Activated effector memory CD4-positive, alpha-beta T cell treated with anti-CD3 and anti-CD28 coated beads, Interleukin-2, amount 50 U/mL, for 16 hours (primary cell): ENCODE results near the gene GPR176.

Experiments used
- DNase-seq: peaks from one replicate; pipeline ENCODE4 v3.0.0-alpha.2; 2020

GPR176 gene, protein sequence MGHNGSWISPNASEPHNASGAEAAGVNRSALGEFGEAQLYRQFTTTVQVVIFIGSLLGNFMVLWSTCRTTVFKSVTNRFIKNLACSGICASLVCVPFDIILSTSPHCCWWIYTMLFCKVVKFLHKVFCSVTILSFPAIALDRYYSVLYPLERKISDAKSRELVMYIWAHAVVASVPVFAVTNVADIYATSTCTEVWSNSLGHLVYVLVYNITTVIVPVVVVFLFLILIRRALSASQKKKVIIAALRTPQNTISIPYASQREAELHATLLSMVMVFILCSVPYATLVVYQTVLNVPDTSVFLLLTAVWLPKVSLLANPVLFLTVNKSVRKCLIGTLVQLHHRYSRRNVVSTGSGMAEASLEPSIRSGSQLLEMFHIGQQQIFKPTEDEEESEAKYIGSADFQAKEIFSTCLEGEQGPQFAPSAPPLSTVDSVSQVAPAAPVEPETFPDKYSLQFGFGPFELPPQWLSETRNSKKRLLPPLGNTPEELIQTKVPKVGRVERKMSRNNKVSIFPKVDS

DNA sequence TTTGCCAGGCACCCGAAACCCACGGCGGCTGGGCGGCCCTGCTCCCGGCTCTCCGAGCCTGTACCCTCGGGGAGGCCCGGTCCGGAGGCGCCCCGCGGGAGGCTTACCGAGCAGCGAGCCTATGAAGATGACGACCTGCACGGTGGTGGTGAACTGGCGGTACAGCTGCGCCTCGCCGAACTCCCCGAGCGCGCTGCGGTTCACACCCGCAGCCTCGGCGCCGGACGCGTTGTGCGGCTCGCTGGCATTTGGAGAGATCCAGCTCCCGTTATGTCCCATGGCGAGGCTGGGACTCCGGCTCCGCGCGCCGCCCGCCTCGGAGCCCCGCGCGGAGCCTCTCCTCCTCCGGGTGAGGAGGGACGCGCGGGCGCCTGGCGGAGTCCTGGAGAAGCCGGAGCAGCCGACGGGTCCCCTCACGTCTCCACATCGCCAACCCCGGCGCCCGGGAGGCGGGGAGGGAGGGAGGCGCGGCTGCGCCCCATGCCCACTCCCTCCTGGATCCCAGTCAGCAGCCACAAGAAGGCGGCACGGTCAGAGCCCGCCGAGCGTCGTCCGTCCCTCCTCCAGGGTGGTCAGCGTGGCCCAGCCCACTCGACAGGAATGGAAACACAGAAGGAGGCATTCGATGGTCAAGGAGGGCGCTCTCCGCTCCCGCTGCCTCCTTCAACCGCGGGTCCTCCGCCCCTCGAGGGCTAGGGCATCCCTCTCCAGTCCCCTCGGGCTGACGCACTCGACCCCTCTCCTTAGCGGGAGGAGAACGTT, at the start of gene GPR176:
GPR176 (minus strand) TSS at position 519 of the 762 bp plus-strand sequence; CDS start at position 279, 240 bp downstream.
- peak; percentile 70 for DNase-seq

DNA sequence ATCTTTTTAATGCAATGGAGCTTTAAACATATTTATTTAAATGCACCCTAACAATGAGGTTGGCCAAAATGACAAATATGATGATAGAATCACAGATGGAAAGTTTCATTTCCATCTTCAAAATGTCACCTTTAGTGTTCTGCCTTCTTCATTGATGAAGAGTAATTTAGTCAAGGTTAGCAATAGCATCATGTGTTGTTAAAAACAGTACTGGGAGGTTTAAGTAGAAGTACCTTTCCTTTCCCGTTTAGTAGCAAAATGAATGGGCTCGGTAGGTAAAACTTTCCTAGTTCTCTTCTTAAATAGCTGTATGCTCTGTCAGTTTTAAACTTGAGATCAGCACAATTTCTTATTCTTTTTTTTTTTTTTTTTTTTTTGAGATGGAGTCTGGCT, 48.9 kb upstream of the GPR176 start:
- no peak for DNase-seq

DNA sequence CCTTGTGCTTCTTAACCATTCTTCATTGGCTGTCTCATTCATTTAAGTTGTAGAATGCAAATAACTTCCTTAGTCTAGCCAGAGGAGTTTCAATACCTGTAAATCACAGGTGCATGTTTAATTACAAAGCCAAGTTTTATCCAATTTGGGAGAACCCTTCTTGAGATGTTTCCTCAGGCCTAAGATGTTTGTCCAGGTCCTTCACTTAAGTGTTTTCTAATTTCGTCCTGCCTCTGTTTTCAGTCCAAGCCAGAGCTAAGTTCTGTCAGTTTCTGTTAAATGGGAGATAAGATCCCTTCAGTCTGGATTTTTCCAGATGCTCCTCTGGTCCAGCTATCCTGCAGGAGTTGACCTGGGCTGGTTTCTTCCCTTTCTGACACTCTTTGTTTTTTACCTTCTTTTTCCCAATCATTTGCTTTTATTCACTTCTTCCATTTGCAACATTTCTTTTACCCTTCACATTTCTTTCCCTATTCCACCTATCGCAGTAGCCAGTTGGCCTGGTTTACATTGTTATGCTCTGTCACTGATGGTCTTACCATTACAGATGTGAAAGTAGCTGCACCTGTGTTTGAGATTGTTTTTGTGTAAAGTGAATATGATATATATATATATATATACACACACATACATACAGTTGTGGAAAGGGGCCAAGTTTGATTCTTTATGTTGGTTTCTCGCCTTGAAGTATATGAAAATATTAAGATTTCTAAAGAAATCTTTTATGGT, 48.4 kb upstream of the GPR176 start:
- DNase-seq = no peak

DNA sequence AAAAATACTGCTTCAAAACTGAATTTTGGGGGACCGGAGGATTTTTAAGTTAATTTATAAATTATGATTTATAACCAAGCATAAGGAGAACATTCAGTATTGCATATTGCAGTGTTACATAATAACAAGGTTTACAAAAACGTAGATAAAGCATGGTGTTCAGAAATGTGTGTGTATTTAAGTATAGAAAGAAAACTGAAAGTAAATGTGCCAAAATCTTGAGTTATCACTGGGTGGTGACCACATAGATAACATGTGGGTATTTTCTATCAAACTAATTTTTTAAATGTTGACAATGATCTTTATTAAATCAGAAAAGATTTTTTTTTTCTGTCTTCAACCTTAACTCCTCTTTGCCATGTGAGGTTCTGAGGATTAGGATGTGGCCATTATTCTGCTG, 46.5 kb upstream of the GPR176 start:
- DNase-seq = no peak

DNA sequence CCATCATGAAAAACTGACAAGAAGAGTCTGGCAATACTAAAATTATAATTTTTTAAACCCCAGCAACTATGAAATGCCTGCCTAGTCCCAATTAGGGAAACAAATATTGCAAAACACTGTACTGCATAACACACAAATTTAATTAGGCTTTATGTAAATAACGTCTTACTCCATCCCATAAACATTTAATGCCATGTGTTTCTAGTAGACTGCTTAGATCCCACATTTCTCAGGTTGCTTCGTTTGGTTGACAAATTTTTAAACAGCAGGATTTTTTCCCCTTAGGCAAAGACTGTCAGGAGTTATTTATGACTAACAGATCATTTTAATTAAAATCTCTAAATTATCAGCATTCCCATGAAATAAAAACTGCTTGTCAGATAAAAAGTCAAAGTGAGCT, 43.7 kb upstream of the GPR176 start:
- no peak for DNase-seq

DNA sequence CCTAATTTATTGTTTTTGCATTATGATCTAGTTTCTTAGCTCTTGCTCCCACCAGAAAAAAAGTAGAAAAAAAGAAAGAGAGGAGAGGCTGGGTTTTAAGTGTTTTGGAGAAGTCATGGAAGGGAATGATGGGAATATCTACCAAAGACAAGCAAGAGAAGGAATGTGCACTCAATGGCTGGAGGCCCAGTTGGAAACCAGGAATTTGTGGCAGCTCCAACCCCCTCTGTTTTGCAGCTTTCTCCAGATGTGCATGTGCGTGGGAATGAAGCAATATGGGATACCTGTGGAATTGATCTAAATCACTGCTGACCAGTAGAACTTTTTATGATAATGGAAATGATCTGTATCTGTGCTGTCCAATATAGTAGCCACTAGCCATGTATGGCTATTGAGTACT, 41.0 kb upstream of the GPR176 start:
- DNase-seq = no peak

DNA sequence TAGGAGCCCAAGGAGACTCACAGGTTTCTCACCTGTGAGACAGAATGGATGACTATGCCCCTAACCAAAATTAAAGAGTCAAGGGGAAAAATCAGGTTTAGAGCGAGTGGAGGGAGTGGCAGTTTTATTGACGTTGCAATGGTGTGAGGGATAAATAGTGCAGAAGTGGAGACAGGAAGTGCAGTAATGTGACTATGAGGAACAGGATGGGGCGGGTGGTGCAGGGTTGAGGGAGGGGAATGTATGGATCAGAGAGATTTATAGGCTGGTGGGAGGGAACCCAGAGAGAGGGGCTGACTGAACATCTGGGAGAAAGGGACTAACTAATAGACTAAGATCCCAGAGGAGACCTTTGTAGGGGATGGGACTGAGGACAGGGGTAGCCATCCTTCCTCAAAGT, 40.3 kb upstream of the GPR176 start:
- no peak for DNase-seq

DNA sequence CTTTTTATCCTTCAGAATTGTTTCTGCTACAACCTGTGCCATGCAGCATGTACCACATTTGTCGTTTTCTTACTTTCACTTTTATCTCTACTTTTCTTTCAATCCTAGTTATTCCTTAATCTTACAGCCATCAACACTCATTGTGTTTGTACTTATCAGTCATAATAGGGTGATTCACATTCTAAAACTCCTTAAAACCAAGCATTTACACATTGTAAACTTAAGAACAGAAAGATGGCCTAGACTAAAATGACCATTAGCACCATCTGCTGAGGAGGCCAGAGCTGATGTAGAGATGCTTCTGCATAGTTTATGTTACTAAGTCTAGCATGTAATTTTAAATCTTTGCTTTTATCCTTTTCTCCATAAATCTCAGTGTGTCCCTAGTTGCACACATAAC, 39.3 kb upstream of the GPR176 start:
- DNase-seq = no peak

DNA sequence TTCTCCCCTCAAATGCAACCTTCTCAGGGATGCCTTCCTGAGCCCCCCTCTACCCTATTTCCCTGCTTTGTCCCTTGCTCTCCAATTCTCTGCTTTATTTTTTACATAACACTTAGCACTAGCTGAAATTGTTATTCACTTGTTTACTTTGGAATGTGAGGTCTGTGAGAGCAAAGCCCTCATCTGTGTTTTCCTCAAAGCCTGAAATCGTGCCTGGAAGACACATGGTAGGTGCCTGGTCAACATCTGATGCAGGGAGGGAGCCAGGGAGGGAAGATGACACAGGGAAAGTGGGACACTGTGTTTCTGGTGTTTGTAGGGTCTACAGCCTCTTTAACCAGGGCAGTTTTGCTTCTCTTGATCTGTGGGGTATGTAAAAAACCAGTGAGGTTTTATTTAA, 37.4 kb upstream of the GPR176 start:
- no peak for DNase-seq

DNA sequence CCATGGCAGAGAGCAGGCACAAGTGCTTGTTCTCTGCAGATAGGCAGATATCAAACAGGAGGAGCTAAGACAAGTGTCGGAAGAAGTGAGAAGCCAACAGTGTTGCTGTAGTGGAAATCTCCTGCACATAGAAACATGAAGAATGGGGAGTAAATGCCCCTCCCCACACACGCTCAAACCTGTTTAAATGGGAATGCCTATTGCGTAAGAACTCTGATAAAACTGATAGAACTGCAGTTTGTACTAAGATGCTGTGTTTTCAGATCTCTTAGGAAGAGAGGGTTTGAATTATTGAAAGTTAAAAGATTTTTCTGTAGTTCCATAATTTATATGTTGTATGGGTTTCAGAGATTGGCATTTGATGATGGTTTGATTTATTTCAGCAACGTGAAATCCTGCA, 33.5 kb upstream of the GPR176 start:
- DNase-seq = no peak

DNA sequence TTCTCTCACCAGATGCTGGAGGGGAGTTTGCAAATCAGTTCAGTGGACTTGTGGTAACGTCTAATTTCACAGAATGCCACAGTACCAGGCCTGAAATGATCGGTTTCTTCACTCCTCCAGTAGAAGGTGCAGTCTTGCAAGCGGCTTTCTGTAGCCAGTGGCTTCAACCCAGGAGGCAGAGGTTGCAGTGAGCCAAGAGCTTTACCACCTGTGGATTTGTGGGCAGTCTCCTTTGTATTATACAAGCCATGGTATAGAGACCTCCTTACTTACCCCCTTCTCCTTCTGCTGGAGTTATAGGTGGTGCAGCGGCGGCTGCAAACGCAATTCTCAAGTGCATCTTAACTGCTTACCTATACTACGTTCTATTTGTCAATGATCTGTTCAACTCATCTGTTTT, 31.5 kb upstream of the GPR176 start:
- no peak for DNase-seq

DNA sequence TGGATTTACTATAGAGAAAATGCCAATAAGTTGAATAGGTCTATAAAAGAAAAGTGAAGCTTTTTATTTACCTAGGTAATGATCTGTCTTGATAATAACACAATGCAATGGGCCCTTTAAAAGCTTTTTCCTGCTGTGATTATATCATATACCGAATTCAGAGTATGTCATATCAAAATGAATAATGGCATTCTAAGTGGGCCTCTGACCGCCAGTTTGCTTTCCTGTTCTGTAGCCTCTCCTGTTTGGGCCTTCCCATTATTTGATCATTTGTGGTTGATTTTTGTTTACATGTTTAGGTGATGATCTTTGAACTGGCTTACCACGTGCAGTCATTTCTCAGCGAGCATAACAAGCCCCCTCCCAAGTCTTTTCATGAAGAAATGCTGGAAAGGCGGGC, 28.8 kb upstream of the GPR176 start:
- DNase-seq = no peak

DNA sequence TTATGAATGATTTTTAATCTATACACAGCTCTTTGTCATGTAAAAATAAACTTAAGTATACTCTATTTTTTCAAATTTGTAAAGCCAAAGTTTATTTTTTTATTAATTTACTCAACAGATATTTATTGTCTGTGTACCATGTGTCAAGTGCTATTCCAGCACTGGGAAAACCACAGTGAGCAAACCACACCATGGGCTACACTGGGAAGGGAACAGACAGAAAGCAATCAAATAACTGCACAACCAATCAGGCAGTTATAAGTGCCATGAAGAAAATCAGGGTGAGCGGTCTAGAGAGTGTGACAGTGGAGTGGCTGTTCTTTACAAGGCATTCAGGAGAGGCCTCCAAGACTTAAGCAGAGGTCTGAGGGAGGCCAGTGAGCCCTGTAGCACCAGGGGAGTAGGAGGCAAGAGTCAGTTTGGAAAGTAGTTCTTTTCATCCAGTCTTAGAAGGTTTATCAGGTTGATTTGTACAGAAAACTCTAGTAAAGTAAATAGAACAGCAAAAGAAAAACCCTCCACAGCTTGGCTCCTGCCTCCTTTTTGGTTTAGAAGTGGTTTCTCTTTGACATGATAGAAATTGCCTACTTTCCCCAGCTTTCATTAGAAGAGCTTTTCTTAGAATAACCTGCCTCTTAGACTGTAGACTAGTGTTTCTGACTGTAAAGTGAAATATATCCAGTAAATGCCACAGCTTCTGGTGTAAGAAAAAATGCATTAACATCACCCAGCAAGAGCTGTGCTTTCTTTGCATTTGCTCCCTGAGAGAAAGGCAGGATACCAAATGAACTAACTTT, 27.5 kb upstream of the GPR176 start:
- DNase-seq = no peak

DNA sequence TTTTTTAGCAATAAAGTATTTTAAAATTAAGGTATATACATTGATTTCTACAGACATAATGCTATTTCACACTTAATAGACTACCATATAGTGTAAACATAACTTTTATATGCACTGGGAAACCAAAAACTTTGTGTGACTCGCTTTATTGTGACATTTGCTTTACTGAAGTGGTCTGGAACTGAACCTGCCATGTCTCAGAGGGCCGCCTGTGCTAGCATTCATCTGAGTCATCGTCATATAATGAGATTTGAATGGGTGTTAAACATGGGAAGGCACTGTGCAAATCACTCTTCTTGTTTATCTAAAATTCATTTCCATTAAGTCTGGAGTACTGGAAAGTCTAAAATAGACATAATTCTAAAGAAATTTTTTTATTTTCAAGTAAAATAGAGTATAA, 26.8 kb upstream of the GPR176 start:
- DNase-seq = no peak

DNA sequence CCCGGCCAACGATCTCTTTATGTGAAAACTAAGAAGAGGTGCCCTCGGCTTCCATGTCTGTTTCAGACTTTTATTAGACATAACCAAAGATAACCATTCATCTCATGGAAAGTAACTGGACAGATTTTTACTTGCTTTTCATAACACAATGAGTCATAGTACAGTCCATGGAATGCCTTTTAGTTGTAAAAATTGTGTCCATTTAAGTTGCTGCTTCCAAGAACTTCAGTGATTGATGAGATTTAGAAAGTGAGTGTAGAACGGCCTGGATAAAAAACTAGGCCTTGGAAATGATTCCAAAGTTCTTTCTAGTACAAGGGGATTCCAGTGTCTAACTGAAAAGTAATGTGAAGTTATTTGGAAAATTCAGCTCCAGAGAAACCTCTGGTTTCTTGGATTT, 24.7 kb upstream of the GPR176 start:
- DNase-seq = no peak

DNA sequence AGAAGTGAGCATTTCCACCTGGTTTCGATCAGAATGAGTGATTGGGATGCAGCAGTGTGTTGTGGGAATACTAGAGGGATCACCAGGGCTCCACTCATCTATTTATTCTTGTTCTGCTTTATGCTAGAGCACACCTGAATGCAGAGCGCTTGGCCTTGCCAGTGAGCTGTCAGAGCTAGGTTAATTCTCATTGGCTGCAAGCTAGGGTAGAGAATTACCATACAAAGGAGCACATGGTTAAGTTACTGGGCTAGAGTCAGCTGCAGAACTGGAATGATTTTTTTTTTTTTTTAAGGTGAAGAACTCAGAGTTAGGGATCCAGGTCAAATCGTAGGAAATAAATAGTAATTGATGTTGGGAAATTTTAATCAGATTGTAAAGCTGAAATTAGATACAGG, 22.7 kb upstream of the GPR176 start:
- DNase-seq = no peak

DNA sequence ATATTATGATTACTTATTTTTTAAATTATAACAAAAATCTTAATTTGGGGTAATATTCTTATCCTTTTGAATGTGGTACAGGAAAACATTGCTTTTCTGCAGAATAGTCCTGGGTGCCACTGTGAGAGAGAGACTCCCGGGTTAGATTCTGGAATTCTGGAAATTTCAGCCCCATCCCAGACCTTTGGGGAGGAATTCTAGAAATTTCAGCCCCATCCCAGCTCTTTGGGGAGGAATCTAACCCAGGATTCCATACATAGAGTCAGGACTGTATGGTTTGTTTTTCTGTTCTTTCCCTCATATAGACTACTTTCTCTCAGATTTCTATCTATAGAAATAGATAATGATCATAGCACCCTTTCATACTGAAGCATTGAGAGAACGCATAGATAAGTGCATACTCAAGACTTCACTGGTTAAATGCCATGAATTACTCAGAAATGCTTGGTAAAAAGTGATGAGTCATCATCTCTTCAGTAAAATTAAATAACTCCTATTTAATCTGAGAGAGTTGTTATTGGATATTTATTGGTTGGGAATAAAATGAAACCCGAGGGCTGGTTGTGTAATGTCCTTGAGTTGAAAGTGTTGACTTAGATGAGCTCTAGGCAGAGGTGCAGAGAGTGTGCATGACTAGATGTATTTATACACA, 22.2 kb upstream of the GPR176 start:
- DNase-seq = no peak

DNA sequence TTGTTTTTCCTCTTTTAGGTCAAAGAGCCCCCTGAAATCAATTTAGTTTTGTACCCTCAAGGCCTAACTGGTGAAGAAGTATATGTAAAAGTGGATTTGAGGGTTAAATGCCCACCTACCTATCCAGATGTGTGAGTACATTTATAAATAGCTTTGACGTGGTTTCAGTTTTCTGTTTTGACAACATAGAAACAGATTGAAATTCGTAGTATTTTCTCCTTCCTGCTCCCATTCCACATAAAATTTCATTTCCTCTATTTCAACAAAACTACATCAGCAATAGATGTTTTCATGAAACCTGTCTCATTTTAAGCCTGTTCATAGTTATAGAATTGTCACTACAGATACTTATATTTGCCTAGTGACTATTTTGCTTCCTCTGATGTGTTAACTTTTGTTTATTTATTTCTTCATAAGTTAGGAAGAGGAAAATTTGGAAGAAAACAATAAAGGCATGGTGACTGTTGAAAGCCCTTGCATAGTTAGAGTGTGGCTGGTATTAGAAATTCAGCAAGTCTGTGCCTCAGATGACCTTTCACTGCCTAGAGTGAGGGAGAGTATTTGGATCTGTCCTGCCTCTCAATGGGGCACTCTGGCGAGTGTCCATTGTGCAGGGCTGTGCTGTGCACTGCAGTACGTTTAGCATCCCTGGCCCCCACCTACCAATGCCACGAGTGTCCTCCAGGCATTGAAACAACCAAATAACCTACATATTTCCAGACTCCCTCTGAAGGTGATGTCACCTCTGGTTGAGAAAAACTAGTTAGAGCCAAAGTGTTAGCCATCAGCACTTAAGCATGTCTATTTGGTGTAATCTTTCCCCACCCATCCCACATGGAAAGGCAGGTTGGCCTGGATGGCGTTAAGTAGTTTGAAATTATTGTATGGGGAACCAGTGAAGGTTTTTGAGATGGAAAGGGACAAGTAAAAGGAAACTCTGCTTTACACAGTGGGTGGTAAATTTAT, 19.7 kb upstream of the GPR176 start:
- no peak for DNase-seq

DNA sequence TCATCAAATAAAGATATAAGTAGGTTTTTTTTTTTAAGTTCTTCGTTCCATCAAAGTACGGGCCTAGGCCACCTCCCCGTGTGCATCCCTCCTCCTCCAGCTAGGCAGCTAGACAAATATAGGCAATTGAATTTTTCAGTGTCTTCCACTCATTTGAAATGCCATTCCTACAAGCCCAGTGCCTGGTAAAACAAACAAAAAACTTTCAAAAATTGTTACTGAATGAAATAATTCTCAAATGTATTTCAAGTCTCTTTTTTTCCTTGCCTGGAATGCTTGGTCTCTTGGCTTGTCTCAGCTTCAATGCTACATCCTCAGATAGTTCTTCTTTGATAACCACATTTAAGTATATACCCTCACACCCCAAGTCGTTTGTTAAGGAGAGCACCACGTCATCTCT, 17.6 kb upstream of the GPR176 start:
- DNase-seq = no peak

DNA sequence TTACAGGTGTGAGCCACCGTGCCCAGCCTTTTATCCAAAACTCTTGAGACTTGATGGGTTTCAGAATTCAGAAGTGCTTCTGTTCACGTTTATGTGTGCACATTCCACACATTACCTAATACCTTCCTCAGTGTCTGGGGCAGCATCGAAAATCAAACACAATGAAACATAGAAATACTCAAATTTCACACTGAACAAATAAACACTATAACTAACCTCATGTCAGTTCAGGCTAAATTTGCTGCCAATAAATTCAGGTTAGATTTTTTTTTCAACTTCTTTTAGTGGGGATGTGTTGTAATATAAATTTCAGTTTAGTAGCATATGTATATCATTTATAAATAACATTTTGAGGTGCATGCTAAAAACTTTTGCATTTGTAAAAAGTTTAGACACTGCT, 16.6 kb upstream of the GPR176 start:
- no peak for DNase-seq

DNA sequence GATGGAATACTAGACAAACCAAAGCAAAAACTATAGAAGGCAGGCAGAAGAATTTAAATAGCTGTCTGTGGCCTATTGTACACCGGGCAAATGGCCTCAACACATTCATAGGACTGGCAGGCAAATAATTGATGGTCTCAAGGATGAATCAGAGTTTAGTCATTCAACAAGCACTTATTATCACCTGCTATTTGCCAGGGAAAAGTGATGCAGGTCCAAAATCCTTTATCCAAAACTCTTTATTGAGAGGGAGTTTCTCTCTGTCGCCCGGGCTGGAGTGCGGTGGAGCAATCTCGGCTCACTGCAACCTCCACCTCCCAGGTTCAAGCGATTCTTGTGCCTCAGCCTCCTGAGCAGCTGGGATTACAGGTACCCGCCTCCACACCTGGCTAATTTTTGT, 16.1 kb upstream of the GPR176 start:
- DNase-seq = no peak
